Activated naive CD8-positive, alpha-beta T cell treated with anti-CD3 and anti-CD28 coated beads, Interleukin-2, amount 10 ng/mL, durations not matched to agents 7 days and 5 days (primary cell): ENCODE measurements around the gene AKAP14. TPM values are rescaled to one million over a fixed set of nuclear protein-coding genes. Genes with fewer than 3 reads are reported as not detected.

ENCODE experiments used
- ATAC-seq: fragments of 150-1000 bp; cut with Tn5 transposase; one replicate; pipeline ENCODE4 v1.10.0; 2021; ENCODE audit warnings: low read depth, moderate library complexity
- POLR2A ChIA-PET: fragments of 350-600 bp; sonication (Branson Sonifier 250); formaldehyde crosslinking; loops from one replicate; lab custom pipeline; 2021; ENCODE audit warnings: antibody characterized with exemption; lab: Charles Lee
- DNase-seq: peaks from one replicate; pipeline ENCODE4 v3.0.0; 2021
- H3K27ac Mint-ChIP-seq: one replicate; pipeline ENCODE4 v1.8.0; 2022; ENCODE audit warnings: mild to moderate bottlenecking, mixed read lengths
- H3K27me3 Mint-ChIP-seq: one replicate; pipeline ENCODE4 v1.8.0; 2022; ENCODE audit warnings: mild to moderate bottlenecking, moderate library complexity, mixed read lengths
- H3K36me3 Mint-ChIP-seq: one replicate; pipeline ENCODE4 v1.8.0; 2021; ENCODE audit warnings: mild to moderate bottlenecking, mixed read lengths
- H3K4me1 Mint-ChIP-seq: one replicate; pipeline ENCODE4 v1.8.0; 2021; ENCODE audit warnings: mixed read lengths
- H3K4me3 Mint-ChIP-seq: one replicate; pipeline ENCODE4 v1.8.0; 2022; ENCODE audit warnings: mild to moderate bottlenecking, moderate library complexity, mixed read lengths
- H3K9me3 Mint-ChIP-seq: one replicate; pipeline ENCODE4 v1.8.0; 2021; ENCODE audit warnings: mixed read lengths
- total RNA-seq, 2 experiments: library from RNA; stranded (reverse); gene quantifications; one replicate each; pipeline ENCODE4 v1.2.3, GENCODE V29; 2021

The AKAP14 gene
- not detected for total RNA-seq

DNA sequence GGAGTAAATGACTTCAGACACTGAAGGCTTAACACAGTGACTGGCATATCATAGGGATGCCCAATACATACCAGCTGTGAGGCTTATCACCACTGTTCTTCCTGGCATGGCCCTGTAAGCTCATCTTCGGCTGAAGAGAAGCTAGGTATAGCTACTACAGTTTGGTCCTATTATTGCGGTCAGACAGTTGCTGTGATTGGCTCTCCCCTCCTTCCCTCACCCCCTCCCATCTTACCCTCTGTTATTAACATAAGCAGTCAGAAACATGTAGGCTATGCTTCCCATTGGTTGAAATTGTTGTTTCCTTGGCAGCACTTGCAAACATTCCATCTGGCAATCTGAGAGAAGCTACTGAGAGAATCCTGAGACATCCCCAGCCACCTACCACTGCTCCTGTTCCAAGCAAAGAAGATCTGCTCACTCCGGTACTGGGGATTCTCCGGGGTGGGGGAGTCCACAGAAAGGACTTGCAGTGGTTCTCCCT lies at the start of gene AKAP14:
AKAP14 (plus strand) TSS at position 51 of the 484 bp plus-strand sequence. CDS start 7,331 bp downstream, outside the sequence.
- Mint-ChIP-seq H3K4me3 (no peak within 1 kb of the TSS), H3K4me1 (peaks cover 3% of the 10 kb centered on the region), H3K27me3 (no peaks in the 10 kb centered on the region), H3K36me3 (no peaks in the 10 kb centered on the region), H3K27ac (no peak within 1 kb of the TSS), H3K9me3 (no peaks in the 10 kb centered on the region)
- ATAC-seq, result no peak
- POLR2A ChIA-PET, result no interaction called here
- DNase-seq, result no peak

DNA sequence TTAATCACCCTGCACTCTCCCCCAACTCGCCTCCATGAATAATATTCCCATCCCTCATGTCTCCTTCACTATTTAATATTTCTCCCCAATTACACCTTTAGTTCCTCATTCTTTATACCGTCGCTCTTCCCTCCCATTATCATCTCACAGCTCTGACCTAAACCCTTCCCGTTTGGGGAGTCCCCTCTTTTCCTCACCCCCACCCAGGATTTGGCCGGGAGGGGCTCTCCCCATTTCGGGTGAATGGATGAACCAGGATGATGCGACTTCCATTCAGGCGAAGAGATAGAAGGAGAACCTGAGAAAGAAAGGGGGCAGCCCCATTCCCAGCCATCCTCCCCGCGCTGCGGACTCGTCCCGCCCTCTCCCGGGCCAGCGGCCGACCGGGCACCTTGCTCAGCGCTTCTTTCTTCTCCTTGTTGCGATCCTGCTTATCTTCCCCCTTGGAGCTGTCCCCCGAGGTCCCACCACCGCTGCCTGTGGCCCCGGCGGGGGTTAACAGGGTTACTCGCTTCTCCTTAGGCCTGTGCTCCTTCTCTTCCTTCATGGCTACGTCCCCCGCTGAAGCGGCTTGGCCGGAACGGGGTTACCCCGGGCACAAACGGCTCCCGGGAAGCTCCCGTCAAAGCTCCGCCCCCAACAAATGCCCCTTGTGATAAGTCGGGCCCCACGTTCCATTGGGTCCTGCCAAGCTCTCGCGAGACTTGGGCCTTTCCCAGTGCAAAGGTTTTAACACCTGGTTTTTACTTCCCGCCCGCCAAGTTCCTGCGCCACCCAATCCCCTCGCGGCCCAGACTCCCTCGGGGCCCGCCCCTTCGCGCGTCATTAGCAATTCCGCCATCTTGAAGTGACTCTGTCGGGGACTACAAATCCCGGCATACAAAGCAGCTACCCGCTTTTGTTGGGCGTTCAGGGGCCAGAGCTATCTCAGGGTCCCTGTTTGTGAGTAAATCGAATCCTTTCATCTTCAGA lies 43.0 kb upstream of the AKAP14 start, which contains the start of gene UPF3B:
UPF3B (minus strand) TSS at position 582 of the 972 bp plus-strand sequence; CDS start at position 547, 35 bp downstream.
- Mint-ChIP-seq H3K36me3 (peaks cover 7% of the 10 kb centered on the region), H3K9me3 (no peaks in the 10 kb centered on the region), H3K4me1 (peaks cover 5% of the 10 kb centered on the region), H3K27me3 (no peaks in the 10 kb centered on the region), H3K27ac (peak within 1 kb of the TSS; percentile 92), H3K4me3 (peak within 1 kb of the TSS; percentile 97)
- ATAC-seq (peak; percentile 96), DNase-seq (peak; percentile 85)
- POLR2A ChIA-PET, result interaction anchor here (0.6 to 1.9 kb wide), 6 partner anchors 13 to 162 kb away, joined by 3 to 16 read pairs (median 4); partner anchors contain the start of genes NDUFA1, RNF113A and RPL39

DNA sequence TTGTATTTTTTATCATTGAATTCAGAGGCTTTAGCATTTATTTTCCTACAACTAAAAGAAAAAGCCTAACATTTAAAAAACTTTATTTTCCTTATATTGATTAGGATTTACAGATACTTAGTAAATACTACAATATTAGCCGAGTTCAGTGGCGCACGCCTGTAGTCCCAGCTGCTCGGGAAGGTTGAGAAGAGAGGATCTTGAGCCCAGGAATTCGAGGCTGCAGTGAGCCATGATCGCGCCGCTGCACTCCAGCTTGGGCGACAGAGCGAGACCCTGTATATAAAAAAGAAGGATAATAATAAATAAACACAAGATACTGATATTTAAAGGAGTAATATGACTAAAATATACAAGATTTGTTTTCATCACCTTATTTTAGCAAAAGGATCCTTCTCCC lies 42.2 kb upstream of the AKAP14 start:
- ATAC-seq (no peak), DNase-seq (no peak)
- H3K4me1 Mint-ChIP-seq, result peaks cover 7% of the 10 kb centered on the region
- peaks cover 5% of the 10 kb centered on the region for H3K36me3 Mint-ChIP-seq
- peak overlapping the region; percentile 97 for H3K4me3 Mint-ChIP-seq
- no peaks in the 10 kb centered on the region for H3K27me3 Mint-ChIP-seq
- no peaks in the 10 kb centered on the region for H3K9me3 Mint-ChIP-seq
- POLR2A ChIA-PET, result interaction anchor here (0.6 to 1.9 kb wide), 5 partner anchors 12 to 98 kb away, joined by 3 to 16 read pairs (median 4); partner anchors contain the start of genes NDUFA1, RNF113A and RPL39
- H3K27ac Mint-ChIP-seq, result no peak overlapping the region

DNA sequence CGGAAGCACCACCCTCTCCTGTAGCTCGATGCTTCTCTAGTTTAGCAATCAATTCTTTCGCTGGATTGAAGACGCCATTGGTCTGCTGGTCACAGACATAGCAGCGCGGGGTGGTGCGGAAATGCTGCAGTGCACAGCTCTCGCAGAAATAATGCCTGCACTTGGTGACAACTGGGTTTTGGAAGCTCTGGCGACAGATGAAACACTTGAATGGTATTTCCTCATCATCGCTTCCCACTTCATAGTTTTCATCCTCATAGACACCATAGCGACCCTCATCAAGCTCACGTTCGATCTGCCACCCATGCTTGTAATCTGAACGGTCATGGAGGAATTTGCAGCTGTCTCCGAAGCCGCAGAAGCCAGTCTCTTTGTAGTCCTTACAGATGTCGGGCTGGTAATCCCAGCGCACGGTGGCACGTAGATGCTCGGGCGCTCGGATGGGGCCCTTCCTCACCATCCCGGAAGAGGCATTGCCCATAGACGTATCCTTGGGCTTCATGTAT lies 25.0 kb upstream of the AKAP14 start:
- POLR2A ChIA-PET, result interaction anchor here (0.5 to 2.4 kb wide), 15 partner anchors 9 to 388 kb away, joined by 3 to 25 read pairs (median 4); partner anchors contain the start of genes RPL39 and UPF3B
- peak; percentile 4 for ATAC-seq
- Mint-ChIP-seq H3K4me3 (peak overlapping the region; percentile 98), H3K27me3 (no peaks in the 10 kb centered on the region), H3K36me3 (peaks cover 2% of the 10 kb centered on the region), H3K27ac (peak overlapping the region; percentile 100), H3K4me1 (peaks cover 8% of the 10 kb centered on the region), H3K9me3 (no peaks in the 10 kb centered on the region)
- DNase-seq, result peak; percentile 39

DNA sequence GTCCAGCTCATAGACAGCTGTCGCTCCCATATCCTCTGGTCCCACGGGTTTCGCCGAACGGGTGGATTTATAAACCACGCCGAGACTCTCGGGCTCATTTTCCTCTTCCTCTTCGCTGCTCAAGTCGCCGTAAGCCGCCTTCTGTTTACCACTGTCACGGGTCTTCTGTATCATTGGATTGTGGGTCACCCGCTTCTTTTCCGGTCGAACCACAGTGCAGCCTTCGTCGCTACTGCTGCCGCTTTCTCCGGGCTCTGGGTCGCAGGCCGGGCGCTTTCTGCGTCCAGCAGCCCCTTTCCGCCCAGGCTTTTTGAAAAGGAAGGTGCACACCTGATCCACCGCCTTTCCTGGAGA lies 24.5 kb upstream of the AKAP14 start:
- H3K27ac Mint-ChIP-seq, result peak overlapping the region; percentile 100
- H3K27me3 Mint-ChIP-seq, result no peaks in the 10 kb centered on the region
- no peaks in the 10 kb centered on the region for H3K9me3 Mint-ChIP-seq
- POLR2A ChIA-PET, result interaction anchor here (0.5 to 2.4 kb wide), 11 partner anchors 9 to 389 kb away, joined by 3 to 25 read pairs (median 4); partner anchors contain the start of genes RPL39 and UPF3B
- H3K4me3 Mint-ChIP-seq, result peak overlapping the region; percentile 98
- ATAC-seq, result peak; percentile 46
- peaks cover 2% of the 10 kb centered on the region for H3K36me3 Mint-ChIP-seq
- no peak for DNase-seq
- peaks cover 8% of the 10 kb centered on the region for H3K4me1 Mint-ChIP-seq

DNA sequence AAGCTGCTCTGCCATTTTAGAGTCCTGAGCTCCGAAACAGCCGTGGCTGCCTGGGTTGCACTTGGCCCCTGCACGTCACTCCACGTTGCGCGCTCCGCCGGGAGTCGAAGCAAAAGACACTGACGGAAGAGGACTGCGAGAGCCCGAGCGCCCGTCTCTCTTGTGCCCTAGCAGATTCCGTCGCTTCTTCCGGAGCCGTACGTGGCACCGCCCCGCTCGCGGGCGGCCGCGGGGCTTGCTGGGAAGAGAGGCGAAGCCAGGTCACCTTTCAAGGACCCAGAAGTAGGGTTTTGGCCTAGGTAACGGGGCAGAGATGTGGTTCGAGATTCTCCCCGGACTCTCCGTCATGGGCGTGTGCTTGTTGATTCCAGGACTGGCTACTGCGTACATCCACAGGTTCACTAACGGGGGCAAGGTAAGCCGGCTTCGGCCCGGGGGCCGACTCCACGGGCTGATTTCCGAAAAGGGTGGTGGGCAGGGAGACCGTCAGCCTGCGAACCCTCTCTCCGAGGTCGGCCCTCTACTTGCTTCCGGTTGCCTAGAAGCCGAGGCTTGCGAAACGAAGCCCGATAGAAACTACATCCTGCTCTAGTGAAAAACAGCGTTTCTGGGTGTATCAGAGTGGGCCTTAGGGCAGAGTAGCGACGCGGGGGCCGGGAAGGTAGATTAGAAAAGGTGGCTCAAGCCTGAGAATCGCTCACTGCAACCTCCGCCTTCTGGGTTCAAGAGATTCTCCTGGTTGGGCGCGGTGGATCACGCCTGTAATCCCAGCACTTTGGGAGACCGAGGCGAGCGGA lies 23.9 kb upstream of the AKAP14 start, which contains the start of the genes NDUFA1 and RNF113A:
NDUFA1 (plus strand) TSS at position 234 of the 797 bp plus-strand sequence; CDS start at position 314, 80 bp downstream.
RNF113A (minus strand) TSS at position 135 of the 797 bp plus-strand sequence; CDS start at position 15, 120 bp downstream.
- POLR2A ChIA-PET, result interaction anchor here (0.5 to 2.4 kb wide), 10 partner anchors 9 to 120 kb away, joined by 3 to 25 read pairs (median 4); partner anchors contain the start of genes RPL39 and UPF3B
- H3K4me3 Mint-ChIP-seq, result peak within 1 kb of the TSS; percentile 98

DNA sequence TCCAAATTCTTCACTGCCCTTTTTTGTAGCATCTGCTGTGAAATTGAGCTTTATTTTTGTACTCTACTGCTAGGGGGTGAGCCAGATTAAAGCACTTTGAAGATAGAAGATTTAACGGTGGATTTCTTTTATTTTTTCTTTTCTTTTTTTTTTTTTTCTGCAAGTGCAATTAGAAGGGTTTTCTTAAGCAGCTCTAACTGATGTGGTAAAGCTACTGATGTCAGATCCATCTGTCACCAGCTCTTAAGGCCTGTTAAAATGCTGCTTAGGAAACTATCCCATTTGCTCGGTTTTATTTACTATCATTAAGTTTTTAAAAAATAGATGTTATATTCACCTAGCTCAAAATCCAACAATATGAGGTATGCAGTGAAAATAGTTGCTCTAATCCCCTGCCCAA lies 17.0 kb upstream of the AKAP14 start:
- no peak overlapping the region for H3K27ac Mint-ChIP-seq
- H3K4me3 Mint-ChIP-seq, result no peak overlapping the region
- POLR2A ChIA-PET, result interaction anchor here (0.6 to 0.8 kb wide), 3 partner anchors 9 to 120 kb away, joined by 3 to 4 read pairs (median 3); partner anchors contain the start of genes RPL39 and SOWAHD
- H3K36me3 Mint-ChIP-seq, result peaks cover 3% of the 10 kb centered on the region
- ATAC-seq, result no peak
- no peaks in the 10 kb centered on the region for H3K27me3 Mint-ChIP-seq
- peaks cover 13% of the 10 kb centered on the region for H3K4me1 Mint-ChIP-seq
- no peak for DNase-seq
- H3K9me3 Mint-ChIP-seq, result no peaks in the 10 kb centered on the region

More for the DNA sequence above, 23.9 kb upstream of the AKAP14 start, which contains the start of the genes NDUFA1 and RNF113A:
- DNase-seq (peak; percentile 85), ATAC-seq (peak; percentile 90)
- Mint-ChIP-seq H3K9me3 (no peaks in the 10 kb centered on the region), H3K27me3 (no peaks in the 10 kb centered on the region), H3K4me1 (peaks cover 8% of the 10 kb centered on the region), H3K27ac (peak within 1 kb of the TSS; percentile 100), H3K36me3 (peaks cover 2% of the 10 kb centered on the region)

DNA sequence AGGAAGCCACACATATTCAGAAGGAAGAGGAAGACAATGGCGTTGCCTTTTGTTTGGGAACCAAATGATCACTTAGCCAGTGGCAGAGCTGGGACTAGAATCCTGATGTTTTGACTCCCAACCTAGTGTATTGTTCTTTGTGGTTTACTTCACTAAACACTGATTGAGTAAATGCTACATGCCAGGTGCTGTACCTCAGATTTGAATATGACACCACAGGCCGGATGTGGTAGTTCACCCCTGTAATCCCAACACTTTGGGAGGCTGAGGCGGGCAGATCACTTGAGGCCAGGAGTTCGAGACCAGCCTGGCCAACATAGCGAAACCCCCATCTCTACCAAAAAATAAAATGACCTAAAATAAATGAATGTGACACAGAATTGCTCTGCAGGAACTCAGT lies 15.6 kb upstream of the AKAP14 start:
- POLR2A ChIA-PET, result interaction anchor here (1.0 to 1.3 kb wide), 2 partner anchors 9 to 10 kb away, joined by 3 to 7 read pairs; partner anchors contain the start of genes NDUFA1 and RNF113A
- peak overlapping the region; percentile 62 for H3K27ac Mint-ChIP-seq
- H3K27me3 Mint-ChIP-seq, result no peaks in the 10 kb centered on the region
- ATAC-seq (no peak), DNase-seq (no peak)
- H3K36me3 Mint-ChIP-seq, result peaks cover 3% of the 10 kb centered on the region
- no peaks in the 10 kb centered on the region for H3K9me3 Mint-ChIP-seq
- no peak overlapping the region for H3K4me3 Mint-ChIP-seq
- peaks cover 13% of the 10 kb centered on the region for H3K4me1 Mint-ChIP-seq

DNA sequence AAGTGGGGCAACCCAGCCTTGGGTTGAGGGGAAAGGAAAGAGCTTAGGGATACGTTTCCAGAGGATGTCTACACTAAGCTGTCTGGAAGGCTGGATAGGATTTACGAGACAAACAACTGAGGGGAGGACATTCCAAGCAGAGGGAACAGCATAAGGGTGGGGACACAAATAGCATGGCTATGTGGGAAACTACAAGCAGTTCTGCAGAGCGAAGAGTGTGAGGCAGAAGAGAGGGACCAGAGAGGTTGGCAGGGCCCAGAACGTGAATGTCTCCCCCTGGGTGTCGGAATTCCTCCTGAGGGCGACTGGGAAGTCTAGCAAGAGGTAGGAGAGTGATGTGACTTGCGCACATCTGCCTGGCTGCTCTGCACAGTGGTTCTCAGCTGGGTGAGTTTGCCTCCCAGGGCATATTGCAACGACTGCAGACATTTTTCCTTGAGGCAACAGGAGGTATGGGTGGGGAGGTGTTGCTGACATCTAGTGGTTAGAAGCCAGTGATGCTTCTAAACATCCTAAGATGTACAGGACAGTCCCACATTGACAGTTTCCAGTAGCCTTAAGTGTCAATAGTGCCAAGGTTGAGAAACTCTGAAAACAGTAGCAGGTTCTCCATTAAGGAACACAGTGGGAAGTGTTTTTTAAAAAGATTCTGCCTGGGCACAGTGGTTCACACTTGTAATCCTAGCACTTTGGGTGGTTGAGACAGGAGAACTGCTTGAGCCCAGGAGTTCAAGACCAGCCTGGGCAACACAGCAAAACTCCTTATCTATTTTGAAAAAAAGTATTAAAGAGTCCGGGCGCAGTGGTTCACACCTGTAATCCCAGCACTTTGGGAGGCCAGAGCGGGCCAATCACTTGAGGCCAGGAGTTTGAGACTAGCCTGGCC lies 14.9 kb upstream of the AKAP14 start:
- no peaks in the 10 kb centered on the region for H3K9me3 Mint-ChIP-seq
- H3K27me3 Mint-ChIP-seq, result no peaks in the 10 kb centered on the region
- no peak overlapping the region for H3K4me3 Mint-ChIP-seq
- H3K27ac Mint-ChIP-seq, result peak overlapping the region; percentile 62
- POLR2A ChIA-PET, result interaction anchor here (1.3 kb wide), 1 partner anchor 9 kb away, joined by 3 read pairs; the partner anchor contains the start of genes NDUFA1 and RNF113A
- ATAC-seq (peak; percentile 85), DNase-seq (peak; percentile 34)
- H3K4me1 Mint-ChIP-seq, result peaks cover 13% of the 10 kb centered on the region
- H3K36me3 Mint-ChIP-seq, result peaks cover 3% of the 10 kb centered on the region

DNA sequence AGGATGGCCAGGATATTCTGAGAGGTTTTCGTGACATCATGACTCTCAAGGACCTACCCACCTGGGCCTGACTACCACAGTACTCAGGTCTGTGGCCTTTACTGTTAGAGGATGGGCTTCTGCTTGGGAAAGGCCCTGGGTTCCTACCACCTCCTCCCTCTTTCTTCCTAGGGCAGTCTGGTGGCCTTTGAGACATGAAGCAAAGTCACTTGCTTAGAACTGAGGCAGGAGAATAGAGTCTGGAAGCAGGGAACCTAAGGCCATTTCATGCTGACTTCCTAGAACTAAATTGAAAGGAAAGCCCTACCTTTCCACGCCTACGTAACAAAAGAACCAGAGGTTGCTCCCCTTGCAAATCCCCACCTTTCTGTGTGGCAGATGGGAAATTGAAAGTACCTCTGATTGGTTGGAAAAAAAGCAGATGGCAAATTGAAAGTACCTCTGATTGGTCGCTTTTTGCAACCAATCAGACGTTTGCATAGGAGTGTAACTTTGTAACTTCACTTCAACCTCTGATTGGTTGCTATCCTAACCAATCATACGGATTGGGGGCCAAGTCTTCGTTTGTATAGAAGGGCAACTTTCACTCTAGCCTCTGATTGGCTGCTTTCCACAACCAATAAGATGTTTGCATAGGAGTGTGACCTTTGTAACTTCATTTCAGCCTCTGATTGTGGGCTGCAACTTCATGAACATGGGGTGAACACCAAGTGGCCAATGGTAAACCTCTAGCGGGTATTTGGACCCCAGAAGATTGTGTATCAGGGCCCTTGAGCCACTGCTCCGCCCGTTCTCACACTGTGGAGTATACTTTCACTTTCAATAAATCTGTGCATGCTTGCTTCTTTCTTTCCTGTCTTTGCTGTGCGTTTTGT lies 9.9 kb upstream of the AKAP14 start:
- ATAC-seq (peak; percentile 90), DNase-seq (peak; percentile 31)
- Mint-ChIP-seq H3K27ac (peak overlapping the region; percentile 60), H3K36me3 (no peaks in the 10 kb centered on the region), H3K27me3 (no peaks in the 10 kb centered on the region), H3K9me3 (no peaks in the 10 kb centered on the region), H3K4me3 (peak overlapping the region; percentile 65), H3K4me1 (peaks cover 8% of the 10 kb centered on the region)
- POLR2A ChIA-PET, result no interaction called here
